Measurements from ENCODE around the gene ATXN1. TPM values are rescaled to one million over a fixed set of nuclear protein-coding genes. Genes with fewer than 3 reads are reported as not detected.
"Not testable (repeated sequence)": the region's sequence is repeated elsewhere in the genome, so short reads cannot be mapped to it uniquely, and the experiment has no call there.

The ATXN1 gene
- total RNA-seq, 1 donor from 2014 or later = 71.2 TPM

DNA sequence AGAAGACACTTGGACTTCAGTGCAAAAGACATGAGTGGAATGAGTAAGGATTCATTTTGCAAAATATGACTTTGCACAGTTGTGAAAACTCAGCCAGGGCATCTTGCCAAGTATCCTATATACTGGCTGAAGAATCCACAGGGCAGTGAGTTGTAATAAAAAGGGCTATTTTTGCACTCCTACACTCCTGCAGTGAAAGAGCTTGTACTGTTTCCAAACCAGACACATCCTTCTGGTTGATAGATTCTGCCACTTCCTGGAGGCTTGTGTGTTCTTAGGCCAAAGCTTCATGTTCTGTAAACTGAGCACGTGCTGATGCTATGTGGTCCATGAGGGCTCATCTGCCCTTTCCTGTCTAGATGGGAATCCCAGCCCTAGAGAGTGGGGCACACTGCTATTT, 488.0 kb downstream of the ATXN1 start:
- Histone ChIP-seq H3K4me3 (no peak overlapping the region), H3K27ac (no peak overlapping the region), H3K36me3 (no peaks in the 10 kb centered on the region), H3K9me3 (no peaks in the 10 kb centered on the region), H3K27me3 (no peaks in the 10 kb centered on the region), H3K4me1 (no peaks in the 10 kb centered on the region)
- ATAC-seq = no peak
- TF ChIP-seq, protein P1, sequence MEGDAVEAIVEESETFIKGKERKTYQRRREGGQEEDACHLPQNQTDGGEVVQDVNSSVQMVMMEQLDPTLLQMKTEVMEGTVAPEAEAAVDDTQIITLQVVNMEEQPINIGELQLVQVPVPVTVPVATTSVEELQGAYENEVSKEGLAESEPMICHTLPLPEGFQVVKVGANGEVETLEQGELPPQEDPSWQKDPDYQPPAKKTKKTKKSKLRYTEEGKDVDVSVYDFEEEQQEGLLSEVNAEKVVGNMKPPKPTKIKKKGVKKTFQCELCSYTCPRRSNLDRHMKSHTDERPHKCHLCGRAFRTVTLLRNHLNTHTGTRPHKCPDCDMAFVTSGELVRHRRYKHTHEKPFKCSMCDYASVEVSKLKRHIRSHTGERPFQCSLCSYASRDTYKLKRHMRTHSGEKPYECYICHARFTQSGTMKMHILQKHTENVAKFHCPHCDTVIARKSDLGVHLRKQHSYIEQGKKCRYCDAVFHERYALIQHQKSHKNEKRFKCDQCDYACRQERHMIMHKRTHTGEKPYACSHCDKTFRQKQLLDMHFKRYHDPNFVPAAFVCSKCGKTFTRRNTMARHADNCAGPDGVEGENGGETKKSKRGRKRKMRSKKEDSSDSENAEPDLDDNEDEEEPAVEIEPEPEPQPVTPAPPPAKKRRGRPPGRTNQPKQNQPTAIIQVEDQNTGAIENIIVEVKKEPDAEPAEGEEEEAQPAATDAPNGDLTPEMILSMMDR (IDR thresholded peaks at IDR 0.05) = no peak
- no peak for DNase-seq
- intact Hi-C loops (cut with DNase I) = no loop called here

DNA sequence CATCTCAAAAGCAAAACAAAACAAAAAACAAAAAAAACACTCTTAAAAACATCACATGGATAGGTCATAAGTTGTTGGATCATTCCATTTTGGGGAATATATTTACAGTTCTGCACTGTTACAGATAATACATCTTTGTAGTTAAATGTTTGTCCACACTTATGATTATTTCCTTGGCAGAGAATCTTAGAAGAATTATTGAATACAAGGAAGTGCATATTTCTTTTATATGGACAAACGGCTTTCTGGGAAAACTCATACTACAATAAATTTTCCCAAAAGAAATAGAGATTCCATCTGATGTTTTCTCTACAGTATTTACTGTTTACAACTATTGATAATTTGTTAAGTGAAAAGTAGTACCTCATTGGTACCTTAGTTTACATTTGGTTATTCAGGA, 489.1 kb downstream of the ATXN1 start:
- Histone ChIP-seq H3K4me3 (no peak overlapping the region), H3K9me3 (no peaks in the 10 kb centered on the region), H3K4me1 (no peaks in the 10 kb centered on the region), H3K27me3 (no peaks in the 10 kb centered on the region), H3K27ac (no peak overlapping the region), H3K36me3 (no peaks in the 10 kb centered on the region)
- ATAC-seq = no peak
- TF ChIP-seq, protein P1 (IDR thresholded peaks at IDR 0.05) = no peak
- DNase-seq = no peak
- intact Hi-C loops (cut with DNase I) = no loop called here

DNA sequence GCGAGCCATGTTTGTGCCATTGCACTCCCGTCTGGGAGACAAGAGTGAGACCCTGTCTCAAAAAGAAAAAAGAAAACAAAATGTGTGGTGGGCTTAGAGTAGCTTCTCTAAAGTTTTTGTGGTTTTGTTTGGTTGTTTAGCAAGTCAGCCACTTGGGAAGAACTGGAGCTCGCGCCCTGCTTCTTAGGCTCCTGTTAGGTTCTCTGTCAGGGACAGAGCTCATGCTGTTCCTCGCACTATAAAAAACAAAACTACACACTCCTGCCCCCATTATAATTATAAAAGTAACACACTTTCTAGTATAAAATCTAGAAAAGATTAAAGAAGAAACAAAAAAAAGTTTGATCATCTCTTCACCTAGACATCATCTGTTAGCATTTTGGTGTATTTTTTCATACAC, 489.8 kb downstream of the ATXN1 start:
- Histone ChIP-seq H3K36me3 (no peaks in the 10 kb centered on the region), H3K27ac (no peak overlapping the region), H3K4me3 (no peak overlapping the region), H3K4me1 (no peaks in the 10 kb centered on the region), H3K27me3 (no peaks in the 10 kb centered on the region), H3K9me3 (no peaks in the 10 kb centered on the region)
- intact Hi-C loops (cut with DNase I) = no loop called here
- DNase-seq (no peak), ATAC-seq (no peak)
- TF ChIP-seq, protein P1 (IDR thresholded peaks at IDR 0.05) = no peak

DNA sequence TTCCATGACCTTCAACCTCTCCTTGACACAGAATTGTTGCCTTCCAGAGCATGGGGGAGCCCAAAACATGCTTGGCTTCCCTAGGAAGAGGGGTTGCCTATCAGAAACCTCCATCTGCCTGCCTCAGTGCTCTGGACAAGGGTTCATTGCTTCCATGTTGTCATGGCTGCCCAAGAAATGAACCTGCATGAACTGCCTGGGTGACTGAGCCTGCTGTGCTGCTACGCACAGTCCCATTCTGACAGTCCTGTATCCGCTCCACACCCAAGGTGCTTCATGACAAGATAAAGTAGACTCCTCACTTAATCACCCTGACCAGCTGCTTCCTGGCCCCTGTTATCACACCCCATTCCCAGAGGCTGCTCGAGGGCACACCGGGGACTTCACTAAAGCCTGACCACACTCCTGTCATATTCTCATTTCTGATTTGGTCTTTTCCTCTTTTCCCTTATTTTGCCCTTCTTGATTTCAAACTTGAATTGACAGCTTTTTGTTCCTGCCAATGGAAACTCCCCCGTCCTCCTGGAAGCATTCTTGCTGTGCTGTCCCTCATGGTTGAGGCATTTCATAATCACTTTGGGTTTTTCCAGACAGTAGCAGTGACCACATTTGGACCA, 491.0 kb downstream of the ATXN1 start:
- intact Hi-C loops (cut with DNase I) = no loop called here
- TF ChIP-seq, protein P1 (IDR thresholded peaks at IDR 0.05) = no peak
- Histone ChIP-seq H3K27me3 (no peaks in the 10 kb centered on the region), H3K4me1 (no peaks in the 10 kb centered on the region), H3K36me3 (no peaks in the 10 kb centered on the region), H3K9me3 (no peaks in the 10 kb centered on the region), H3K27ac (no peak overlapping the region), H3K4me3 (no peak overlapping the region)
- no peak for ATAC-seq
- no peak for DNase-seq

DNA sequence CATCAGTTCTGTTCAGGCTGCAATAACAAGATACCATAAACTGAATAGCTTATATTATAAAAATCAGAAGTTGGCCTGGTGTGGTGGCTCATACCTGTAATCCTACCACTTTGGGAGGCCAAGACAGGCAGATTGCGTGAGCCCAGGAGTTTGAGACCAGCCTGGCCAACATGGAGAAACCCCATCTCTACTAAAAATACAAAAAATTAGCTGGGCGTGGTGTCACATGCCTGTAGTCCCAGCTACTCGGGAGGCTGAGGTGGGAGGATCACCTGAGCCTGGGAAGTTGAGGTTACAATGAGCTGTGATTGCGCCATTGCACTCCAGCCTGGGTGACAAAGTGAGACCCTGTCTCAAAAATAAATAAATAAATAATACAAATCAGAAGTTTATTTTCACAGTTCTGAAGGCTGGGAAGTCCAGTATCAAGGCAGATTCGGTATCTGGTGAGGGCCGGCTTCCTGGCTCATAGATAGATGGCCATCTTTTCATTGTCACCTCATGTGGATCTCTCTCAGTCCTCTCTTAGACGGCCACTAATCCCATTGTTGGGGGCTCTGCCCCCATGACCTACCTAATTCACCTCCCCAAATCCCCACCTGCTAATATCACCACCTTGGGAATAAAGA, 491.7 kb downstream of the ATXN1 start:
- H3K36me3 ChIP-seq; intact Hi-C loops (cut with DNase I); DNase-seq; H3K4me3 ChIP-seq; H3K27me3 ChIP-seq; H3K9me3 ChIP-seq; H3K4me1 ChIP-seq; H3K27ac ChIP-seq; ATAC-seq: not testable (repeated sequence)

DNA sequence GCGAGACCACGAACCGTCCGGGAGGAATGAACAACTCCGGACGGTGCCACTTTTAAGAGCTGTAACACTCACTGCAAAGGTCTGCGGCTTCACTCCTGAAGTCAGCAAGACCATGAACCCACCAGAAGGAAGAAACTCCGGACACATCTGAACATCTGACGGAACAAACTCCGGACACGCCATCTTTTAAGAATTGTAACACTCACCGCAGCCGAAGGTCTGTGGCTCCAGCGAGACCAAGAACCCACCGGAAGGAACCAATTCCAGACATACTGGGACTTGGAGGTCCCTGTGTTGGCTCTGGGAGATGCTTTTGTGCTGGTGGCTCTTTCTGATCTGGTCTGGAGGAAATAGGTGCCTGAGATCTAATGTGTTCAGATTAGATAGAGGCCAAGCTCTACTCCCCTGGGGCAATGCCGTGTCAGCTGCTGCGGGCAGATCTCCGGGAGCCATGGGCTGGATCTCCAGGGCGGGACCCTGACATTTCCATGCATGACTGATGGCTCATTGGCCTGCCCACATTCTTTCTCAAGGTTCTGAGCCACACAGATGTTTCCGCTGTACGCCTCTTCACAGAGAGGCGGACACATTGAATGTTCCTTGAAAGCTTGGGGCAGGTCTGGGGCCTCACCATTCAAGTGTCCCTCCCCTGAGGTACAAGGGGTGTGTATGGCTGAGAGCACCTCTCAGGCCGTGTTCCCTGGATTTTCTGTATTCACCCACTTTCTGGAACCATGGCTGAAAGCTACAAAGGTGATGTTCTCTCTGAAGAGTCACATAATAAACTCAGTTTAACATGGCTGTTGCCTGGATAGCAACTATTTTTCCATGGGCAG, 493.6 kb downstream of the ATXN1 start:
- no peaks in the 10 kb centered on the region for H3K4me1 ChIP-seq
- H3K36me3 ChIP-seq = no peaks in the 10 kb centered on the region
- intact Hi-C loops (cut with DNase I) = no loop called here
- no peak overlapping the region for H3K4me3 ChIP-seq
- DNase-seq (no peak), ATAC-seq (no peak)
- H3K9me3 ChIP-seq = no peaks in the 10 kb centered on the region
- TF ChIP-seq, protein P1 (IDR thresholded peaks at IDR 0.05) = no peak
- H3K27me3 ChIP-seq = no peaks in the 10 kb centered on the region
- H3K27ac ChIP-seq = no peak overlapping the region

All from upper lobe of right lung (tissue), 1 donor.